Measurements from ENCODE around the gene STX4.

- TF ChIP-seq, protein P1, sequence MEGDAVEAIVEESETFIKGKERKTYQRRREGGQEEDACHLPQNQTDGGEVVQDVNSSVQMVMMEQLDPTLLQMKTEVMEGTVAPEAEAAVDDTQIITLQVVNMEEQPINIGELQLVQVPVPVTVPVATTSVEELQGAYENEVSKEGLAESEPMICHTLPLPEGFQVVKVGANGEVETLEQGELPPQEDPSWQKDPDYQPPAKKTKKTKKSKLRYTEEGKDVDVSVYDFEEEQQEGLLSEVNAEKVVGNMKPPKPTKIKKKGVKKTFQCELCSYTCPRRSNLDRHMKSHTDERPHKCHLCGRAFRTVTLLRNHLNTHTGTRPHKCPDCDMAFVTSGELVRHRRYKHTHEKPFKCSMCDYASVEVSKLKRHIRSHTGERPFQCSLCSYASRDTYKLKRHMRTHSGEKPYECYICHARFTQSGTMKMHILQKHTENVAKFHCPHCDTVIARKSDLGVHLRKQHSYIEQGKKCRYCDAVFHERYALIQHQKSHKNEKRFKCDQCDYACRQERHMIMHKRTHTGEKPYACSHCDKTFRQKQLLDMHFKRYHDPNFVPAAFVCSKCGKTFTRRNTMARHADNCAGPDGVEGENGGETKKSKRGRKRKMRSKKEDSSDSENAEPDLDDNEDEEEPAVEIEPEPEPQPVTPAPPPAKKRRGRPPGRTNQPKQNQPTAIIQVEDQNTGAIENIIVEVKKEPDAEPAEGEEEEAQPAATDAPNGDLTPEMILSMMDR (IDR thresholded peaks at IDR 0.05): no peak
- TF ChIP-seq EP300 (IDR thresholded peaks at IDR 0.05; ENCODE audit: low read depth) (no peak), POLR2A (IDR thresholded peaks at IDR 0.05) (no peak), POLR2AphosphoS5 (IDR thresholded peaks at IDR 0.05) (no peak)
These were observed 44.4 kb downstream of the STX4 start for GRCh38 chr16:31077592-31078396.
